NCI-H146 treated with DMSO at 0.1 percent for 48 hours (cell line): ENCODE results near the gene USP40.

Experiments
- DNase-seq: peaks from one replicate; lab custom pipeline; 2025; ENCODE audit not compliant: unreplicated experiment; lab: John Stamatoyannopoulos, UW

The USP40 gene

DNA sequence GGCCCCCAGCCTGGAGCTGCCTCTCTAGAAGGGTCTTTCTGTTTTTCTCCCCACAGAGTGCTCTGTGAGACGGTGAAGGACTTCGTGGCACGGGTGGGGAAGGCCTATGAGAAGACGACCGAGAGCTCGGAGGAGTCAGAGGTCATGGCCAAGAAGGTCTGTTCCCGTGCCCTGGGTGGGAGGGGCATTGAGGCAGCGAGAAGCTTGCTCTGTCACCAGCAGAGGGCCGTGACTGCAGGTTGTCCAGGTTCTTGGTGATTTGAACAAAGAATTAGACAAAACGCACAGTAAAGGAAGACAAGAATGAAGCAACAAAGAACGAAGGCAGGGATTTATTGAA is 118.4 kb downstream of the USP40 start:
- no peak for DNase-seq

DNA sequence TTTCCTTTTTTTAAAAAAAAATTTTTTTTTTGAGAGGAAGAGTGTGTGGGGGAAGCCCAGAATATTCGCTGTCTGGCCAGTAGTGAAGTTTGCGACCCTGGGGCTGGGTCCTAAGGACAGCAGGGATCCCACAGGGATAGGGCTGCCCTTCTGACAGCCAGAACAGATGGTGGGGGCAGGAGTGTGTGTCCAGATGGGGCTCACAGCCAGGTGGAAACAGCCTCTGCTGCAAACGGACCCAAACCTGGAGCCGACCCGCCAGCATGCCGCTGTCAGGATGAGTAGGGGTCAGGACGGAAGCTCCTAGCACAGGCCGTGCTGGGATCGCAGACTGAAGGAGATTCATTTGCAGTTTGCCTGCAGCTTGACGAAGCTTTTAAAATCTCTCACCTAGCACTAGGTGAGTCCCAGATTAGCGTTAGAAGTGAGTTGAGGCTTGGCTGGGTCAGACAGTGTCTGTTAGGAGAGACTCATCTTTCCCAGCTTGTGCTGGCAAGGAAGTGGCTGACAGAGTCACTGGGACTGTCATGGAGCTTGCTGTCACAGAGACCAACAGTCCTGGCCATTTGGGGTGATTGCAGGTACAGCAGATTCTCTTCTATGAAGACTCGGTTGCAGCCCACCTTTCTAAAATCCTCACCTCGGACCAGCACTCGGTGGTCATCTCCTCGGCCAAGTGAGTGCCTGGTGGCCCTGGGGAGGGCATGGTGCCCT is 118.9 kb downstream of the USP40 start:
- no peak for DNase-seq

DNA sequence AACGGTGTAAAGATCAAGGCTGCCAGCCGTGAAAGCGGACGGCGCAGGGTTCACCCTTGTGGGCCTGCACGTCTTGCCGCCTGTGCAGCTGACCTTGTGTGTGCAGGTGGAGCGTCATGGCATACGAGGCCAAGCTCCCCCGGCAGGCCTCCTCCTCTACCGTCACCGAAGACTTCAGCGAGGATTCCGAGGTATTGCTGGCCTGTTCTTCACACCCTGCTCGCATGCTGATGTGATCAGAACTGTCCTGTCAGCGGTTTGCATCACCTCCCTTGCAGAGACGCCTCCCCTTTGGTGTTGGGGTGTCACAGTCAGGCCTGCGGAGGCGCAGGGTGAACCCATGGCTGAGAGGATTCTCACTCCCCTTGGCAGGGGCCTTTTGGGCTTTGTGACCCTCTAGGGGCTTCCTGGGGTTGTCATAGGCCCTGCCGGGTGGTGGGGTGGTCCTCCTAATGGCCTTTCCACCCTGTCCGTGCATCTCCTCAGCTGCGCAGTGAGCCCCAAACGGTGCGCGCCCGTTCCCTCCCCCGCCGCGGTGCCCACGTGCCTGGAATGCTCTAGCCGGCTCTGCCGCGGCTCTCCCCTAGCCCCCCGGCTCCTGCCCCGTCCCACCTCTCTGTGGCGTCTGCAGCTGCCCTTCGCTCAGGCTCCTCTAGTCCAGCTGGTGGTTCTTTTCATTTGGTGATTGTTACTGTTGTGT is 119.8 kb downstream of the USP40 start:
- no peak for DNase-seq

DNA sequence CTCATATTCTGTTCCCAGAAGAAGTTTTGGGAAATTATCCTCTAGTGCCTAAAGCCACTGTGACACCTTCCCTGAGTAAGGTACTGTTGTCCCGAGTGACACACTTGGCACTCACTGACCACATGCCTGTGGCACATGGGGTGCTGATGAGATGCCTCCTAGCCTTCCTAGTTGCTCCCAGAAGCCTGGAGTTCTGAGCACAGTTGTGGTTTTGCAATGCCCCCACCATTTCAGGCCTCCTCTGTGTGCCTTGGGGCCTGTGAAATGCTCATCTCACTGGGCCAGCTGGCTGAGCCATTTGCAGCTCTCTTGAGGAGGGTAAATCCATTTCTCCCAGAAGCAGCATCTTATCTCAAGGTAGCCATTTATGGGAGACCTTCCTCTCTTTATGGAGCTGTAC is 120.5 kb downstream of the USP40 start:
- no peak for DNase-seq

DNA sequence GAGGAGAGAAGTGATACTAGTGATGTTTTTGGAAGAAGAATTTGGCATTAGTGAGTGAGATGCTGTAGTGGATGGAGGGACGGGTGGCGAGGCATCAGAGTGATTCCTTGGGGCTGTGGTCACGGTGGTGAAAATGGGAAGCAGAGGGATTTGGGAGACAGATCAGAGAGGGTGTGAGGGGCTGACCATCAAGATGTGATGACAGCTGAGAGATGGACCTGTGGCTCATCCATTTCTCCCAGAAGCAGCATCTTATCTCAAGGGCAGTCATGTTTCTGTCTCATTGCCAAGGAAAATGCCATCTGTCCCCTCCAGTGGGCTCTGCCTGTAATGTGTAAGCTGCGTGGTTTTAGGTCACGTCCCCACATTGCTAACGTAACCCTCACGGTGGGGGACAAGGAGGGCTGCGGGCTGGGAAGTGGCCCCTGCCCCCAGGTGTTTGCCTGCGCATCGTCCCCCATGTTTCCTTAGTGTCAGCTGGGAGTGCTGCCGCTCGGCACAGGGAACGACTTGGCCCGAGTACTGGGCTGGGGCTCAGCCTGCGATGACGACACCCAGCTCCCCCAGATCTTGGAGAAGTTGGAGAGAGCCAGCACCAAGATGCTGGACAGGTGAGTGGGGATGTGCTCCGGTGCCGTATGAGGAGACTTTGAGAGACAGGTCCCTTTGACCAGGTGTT is 121.3 kb downstream of the USP40 start:
- no peak for DNase-seq

DNA sequence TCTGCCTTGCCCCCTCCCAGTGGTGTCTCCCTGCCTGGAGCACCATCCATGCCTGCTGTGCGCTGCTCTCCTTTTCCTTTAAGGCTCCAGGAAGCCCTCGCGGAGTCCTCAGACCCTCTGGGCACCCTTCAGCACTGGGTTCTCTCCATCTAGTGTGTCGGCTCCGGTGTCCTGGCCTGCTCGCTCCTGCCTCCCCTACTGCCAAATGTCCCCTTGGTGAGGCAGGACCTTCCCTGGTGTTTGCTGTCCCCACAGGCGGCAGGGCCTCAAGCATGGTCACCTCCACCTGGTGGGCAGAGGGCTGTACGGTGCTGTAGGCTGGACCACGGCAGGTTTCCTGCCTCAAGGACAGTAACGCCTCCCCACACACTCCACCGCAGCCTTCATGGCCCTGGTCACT is 122.1 kb downstream of the USP40 start:
- no peak for DNase-seq

DNA sequence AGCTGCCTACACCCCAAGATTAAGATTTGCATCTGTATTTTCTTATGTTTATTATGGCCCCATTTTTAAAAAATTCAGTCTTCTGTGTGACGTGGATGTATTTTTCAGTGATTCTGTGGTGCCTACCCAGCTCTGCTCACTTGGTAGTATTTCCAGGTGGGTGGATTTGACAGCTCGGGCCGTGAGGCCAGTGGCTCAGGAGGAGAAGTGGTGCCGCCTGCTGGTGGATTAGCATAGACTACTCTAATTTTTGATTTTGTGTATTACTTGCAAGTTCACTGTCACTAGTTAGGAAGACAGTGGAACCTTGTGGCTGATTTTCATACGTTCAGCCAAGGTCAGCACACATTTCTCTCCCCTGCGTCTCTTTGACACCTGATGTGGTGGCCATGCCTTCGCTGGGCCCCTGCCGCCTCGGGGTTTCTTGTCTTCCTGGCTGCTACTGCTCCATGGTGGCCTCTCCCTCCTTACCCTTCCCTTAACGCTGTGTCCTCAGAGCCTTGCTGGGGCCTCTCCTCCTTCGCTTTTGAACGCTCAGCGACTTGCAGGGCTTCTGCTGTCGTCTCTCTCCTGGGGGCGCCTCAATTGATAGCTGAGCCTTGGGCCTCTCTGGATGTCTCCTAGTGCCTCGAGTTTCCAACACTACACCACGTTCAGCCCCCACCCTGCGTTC is 122.9 kb downstream of the USP40 start:
- peak; percentile 34 for DNase-seq

DNA sequence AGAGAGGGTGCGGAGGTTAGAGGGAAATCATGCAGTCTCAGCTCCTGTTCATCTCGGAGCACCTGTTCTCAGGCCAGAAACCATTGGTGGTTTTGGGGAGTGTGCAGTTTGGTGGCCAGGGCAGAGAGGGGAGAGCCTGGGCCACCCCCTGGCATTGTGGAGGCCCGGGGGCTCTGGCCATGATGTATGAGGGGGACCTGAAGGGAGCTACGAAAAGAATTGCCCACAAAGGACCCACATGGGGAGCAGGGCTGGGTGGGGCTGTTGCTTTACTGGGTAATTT is 124.6 kb downstream of the USP40 start:
- no peak for DNase-seq

DNA sequence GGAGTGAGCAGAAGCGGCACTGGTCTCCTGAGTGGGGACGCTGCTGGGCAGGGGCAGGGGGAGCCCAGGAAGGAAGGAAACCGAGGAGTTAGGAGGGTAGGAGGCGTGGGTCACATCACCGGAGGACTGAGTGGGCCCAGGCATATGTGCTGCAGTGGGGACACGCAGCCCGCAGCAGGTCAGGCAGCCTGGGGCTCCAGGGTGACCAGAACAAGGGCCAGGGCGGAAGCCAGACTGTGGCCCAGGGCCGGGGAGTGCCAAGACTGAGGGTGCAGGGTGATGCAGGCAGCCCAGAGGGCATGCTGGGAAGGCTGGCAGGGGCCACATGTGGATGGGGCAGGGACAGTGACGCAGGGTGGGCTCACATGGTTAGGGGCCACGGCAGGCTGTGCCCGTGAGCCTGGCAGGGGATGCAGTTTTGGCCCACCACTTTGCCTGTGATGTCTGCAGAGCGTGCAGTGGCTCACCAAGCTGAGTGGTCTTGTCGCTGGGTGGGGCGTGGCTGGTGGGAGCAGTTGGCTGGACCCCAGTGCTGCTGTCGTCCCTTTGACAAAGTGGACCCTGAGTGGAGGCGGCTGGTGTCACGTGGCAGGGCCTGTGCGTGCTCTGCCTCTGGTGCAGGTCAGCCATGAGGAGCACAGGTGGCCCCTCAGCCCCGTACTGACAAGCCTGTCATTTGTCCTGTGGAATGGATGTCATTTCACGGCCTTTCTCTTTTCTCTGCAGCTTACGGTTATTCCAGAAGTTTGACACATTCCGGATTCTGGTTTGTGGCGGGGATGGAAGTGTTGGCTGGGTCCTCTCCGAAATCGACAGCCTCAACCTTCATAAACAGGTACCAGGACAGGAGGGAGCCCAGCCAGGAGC is 125.2 kb downstream of the USP40 start:
- no peak for DNase-seq

DNA sequence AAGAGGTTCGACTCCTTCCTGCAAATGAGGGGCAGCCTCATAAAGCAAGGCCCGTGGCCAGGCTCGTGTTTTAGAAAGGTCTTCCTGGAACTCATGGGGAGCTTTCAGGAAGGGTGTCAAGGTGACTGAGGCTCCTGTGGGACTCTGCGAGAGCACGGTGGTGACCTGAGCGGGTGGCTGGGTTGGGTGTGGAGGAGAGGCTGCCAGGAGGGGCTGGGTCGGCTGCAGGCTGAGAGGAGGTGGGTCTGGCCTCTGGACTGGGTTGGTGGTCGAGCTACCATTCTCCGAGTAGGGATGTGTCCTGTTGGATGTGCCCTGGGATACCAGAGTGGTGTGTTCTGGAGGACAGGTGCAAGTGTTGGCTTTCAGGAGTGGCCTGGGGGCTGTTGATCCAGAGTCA is 125.9 kb downstream of the USP40 start:
- DNase-seq = no peak

DNA sequence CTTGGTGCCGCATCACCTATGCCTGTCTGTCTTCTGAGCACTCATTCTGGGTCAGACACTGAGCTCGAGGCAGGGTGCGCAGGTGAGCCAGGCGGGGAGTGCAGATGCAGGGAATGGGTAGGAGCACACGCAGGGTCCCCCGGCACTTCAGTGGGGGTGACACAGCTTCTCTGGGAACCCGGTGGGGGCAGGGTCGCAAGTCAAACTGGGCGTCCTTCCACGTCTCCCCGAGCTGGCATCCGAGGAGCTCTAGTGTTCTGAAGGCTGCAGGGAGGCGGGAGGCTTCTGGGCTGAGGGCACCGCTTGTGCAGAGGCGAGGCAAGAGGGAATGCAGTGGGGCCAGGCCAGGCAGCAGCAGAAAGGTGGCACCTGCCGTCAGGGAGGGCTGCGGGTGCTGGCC is 126.3 kb downstream of the USP40 start:
- DNase-seq = no peak

DNA sequence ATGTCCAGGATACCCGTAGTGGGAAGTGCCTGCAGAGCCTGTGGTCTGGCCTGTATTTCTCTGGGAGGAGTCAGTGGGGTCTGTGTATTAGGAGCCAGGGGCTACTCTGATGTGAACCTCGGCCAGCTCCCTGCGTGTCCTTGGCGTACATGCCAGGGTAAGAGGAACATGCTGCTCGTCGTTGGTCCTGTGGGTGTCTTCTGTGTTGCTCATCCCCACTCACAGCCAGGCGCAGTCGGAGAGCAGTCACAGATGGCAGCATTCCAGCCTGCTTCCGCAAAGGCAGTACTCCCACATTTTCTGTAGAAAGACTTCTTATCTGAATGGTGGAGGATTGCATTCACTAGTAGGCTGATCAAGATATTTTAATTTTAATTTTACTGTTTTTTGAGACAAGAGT is 127.4 kb downstream of the USP40 start:
- DNase-seq = no peak

DNA sequence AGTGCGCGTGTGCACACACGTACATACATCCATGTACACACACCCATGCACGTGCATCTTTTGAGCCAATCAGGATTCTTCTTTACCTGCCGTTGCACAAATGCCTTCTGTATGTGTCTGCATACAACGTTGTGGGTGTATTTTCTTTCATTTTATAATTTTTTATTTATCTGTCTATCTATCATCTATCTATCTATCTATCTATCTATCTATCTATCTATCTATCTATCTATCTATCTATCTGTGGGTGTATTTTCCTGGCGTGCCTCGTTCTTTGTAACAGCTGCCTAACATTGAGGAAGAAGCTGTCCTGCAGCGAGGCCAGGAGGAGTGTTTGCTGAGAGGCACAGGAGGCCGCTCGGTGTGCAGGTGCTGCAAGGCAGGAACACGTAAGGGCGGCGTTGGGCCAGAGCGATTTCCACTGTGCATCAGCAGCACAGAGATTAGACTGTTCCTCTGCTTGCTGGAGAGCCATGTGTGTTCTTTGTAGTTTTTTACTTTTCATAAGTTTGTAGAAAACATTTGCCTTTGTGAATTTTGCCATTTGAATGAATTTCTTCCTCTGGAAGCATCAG is 127.9 kb downstream of the USP40 start:
- DNase-seq = no peak

DNA sequence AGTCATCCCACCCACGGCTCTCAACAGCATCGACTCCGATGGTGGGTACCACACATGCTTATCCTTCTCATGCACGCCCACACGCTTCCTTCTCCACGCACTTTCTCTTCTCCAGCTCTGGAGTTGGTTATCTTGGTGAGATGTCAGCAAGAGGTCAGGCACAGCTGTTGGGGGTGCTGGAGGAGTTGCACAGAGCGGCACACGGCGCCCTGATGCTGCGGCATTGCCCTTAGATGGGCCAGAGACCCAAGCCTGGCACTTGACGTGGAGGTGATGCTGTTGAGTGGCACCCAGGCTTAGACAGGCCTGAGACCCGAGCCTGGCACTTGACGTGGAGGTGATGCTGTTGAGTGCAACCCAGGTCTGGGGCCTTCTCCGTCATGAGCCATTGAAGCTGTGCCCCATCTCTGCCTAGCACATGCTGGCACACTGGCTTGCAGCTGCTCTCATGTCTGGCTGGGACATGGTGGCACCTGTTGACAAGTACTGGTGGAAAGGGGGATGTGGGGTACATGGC is 129.1 kb downstream of the USP40 start:
- DNase-seq = no peak

DNA sequence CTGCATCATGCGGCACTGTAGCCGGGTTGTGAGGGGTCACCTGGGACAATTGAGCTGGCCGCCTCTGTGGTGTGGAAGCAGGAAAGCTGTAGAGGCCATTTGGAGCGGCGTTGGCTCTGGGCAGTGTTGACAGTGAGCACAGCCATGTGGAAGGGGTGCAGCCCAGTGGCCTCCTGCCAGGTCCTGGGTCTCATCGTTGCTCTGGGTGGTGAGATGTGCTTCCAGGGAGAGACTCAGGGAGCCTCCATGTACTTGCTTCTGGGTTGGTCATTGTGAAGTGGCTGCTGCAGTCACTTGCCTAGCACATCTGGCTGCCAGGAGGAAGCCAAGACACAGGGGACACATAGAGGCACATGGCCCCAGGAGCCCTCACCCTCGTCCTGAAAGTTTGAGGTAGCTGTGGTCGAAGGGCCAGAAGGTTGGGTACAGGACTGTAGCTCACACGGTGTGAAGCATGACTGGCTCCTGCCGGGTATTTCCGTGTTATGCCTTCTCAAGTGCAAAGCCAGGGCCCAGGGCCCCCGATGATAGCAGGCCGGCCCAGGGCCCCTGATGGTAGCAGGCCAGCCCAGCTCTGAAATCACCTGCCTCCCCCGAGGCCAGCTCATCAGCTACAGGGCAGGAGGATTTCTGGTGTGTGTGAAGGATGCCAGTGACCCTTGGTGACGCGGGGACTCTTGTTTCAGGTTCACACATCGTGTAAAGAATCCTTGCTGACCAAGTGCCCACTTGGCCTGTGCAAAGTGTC is 129.7 kb downstream of the USP40 start:
- DNase-seq = no peak

DNA sequence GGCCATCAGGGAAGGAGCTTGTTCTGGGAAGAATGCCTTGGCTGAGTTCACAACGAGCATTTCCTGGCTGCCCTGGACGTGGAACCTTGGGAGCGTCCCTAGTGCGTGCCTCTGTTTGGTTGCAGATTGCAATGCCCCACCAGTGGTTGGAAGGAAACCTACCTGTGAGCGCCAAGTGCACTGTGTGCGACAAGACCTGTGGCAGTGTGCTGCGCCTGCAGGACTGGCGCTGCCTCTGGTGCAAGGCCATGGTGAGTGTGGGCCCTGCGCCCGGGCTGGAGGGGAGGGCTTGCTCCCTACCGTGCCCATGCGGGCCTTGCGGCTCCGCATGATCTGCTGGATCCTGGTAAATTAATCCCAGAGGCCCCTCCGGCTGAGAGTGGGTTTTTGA is 130.4 kb downstream of the USP40 start:
- DNase-seq = no peak

DNA sequence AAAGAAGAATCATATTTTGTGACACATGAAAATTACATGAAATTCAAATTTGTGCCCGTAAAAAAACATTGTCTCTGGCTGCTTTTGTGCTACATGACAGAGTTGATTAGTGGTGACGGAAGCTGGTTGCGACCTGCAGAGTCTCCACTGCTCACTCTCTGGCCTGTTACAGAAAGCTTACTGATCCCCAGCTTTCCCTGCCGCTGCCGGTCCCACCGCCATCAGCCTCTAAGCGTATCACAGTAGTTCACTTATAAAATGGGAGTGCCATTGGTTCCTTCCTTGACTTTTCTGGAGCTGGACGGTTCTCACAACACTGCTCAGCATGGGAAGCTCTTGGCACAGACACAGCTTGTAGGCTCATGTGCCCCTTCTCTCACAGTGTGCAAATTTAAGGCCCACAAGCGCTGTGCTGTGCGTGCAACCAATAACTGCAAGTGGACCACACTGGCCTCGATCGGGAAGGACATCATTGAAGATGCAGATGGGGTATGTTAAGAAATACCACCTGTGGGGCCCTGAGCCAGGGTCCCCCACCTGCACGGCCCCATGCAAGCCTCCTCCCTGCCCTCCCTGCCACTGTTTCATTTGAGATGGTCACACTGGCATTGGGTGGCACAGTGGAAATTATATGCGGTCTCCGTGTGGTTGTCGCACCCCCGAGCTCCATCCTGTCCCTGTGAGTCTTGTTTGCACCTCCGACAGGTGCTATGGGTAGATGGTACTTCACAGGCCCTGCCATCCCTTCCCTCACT is 131.0 kb downstream of the USP40 start:
- no peak for DNase-seq

DNA sequence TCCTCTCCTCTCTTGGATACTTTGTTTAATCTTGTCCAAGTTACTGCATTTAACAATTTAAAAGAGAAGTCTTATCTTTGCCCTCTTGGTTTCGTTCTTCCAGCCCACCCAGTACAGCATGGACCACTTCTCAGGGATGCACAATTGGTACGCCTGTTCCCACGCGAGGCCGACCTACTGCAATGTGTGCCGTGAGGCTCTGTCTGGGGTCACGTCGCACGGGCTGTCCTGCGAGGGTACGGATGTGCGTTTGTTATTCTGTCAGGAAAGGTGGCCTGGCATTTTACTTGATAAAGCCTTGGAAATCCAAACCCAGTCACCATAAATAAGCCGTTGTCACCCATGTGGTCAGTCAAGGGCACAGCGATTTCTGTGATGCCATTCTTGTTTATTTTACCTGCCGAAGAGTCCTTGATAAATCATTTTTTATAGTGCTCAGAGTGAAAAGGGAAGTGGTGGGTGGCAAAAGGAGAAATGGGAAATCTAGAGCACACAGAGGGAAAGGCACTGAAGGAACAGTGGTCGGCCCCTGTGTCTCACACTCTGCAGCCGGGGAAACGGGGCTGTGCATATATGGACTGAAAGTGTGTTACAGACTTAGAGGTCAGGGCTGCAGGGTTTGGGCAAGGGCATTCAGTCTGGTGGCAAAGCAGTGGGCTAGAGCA is 131.8 kb downstream of the USP40 start:
- no peak for DNase-seq

DNA sequence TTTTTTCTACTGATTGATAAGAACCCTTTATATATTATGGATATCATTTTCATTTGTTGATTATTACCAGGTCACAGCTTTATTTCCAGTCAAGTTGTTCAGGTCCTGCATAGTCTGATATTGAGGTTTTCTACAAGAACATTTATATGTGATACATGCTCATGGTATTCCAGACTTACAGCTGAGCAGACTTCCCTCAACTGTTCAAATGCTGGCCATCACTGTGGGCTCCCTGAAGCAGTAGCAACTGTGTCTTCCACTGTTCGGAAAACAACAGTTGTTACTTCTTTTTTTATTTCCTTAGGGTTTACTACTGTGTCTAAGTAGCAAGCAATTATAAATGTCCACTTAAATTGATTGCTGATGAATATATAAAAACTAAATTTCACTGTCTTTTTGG is 132.8 kb downstream of the USP40 start:
- DNase-seq = no peak
